Activated CD8-positive, alpha-beta T cell treated with anti-CD3 and anti-CD28 coated beads for 36 hours (primary cell): Measurements from ENCODE around the gene SLC25A25. TPM values are rescaled to one million over a fixed set of nuclear protein-coding genes. Genes with fewer than 3 reads are reported as not detected.

Experiments
- ATAC-seq: fragments of 200-7000 bp; cut with Tn5 transposase; one replicate; pipeline ENCODE4 v1.10.0; 2021; ENCODE audit warnings: mild to moderate bottlenecking, moderate library complexity
- CTCF ChIA-PET: fragments of 350-600 bp; sonication (Branson Sonifier 250); formaldehyde crosslinking; loops from one replicate; lab custom pipeline; 2021; ENCODE audit warnings: antibody characterized with exemption; lab: Charles Lee
- POLR2A ChIA-PET: fragments of 350-600 bp; sonication (Branson Sonifier 250); formaldehyde crosslinking; loops from one replicate; lab custom pipeline; 2021; ENCODE audit warnings: antibody characterized with exemption; lab: Charles Lee
- DNase-seq: peaks from one replicate; pipeline ENCODE4 v3.0.0-alpha.2; 2020
- H3K27ac Mint-ChIP-seq: one replicate; pipeline ENCODE4 v1.8.0; 2021; ENCODE audit warnings: mild to moderate bottlenecking, mixed read lengths
- H3K27me3 Mint-ChIP-seq: one replicate; pipeline ENCODE4 v1.8.0; 2021; ENCODE audit warnings: mixed read lengths
- H3K36me3 Mint-ChIP-seq: one replicate; pipeline ENCODE4 v1.8.0; 2021; ENCODE audit warnings: low read depth, mixed read lengths
- H3K4me1 Mint-ChIP-seq: one replicate; pipeline ENCODE4 v1.8.0; 2021; ENCODE audit warnings: low read depth, mixed read lengths
- H3K4me3 Mint-ChIP-seq: one replicate; pipeline ENCODE4 v1.8.0; 2021; ENCODE audit warnings: mild to moderate bottlenecking, moderate library complexity, mixed read lengths
- H3K9me3 Mint-ChIP-seq: one replicate; pipeline ENCODE4 v1.8.0; 2021; ENCODE audit warnings: mixed read lengths
- intact Hi-C: fragments of 100-400 bp; cut with micrococcal nuclease; formaldehyde crosslinking; loops from one replicate; pipeline ENCODE4 v1.10.0; 2022
- total RNA-seq, 2 experiments: library from RNA; stranded (reverse); gene quantifications; one replicate each; pipeline ENCODE4 v1.2.3, GENCODE V29; 2021
- TF ChIP-seq, protein P1 (sequence below): fragments of 200-600 bp; IDR thresholded peaks from one replicate; pipeline ENCODE4 v1.8.0; 2022; ENCODE audit warnings: antibody characterized with exemption, mild to moderate bottlenecking

SLC25A25 gene
- total RNA-seq, 2 experiments from 2014 or later: 12.9 to 14.6 TPM

DNA sequence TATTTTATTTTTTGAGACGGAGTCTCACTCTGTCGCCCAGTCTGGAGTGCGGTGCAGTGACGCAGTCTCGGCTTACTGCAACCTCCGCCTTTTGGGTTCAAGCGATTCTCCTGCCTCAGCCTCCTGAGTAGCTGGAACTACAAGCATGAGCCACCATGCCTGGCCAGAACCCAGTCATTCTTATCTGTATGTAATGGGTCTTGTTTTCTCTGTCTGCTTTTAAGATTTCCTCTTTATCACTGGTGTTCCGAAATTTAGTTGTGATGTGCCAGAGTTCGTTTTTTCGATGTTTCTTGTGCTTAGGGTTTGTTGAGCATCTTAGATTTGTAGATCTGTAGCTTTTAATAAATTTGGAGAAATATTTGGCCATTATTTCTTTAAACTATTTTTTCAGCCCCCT, 19.2 kb downstream of the SLC25A25 start:
- ChIA-PET POLR2A (interaction anchor here (0.6 kb wide), 1 partner anchor 69 kb away, joined by 3 read pairs; no protein-coding TSS in a partner anchor), CTCF (interaction anchor here (0.9 to 4.0 kb wide), 8 partner anchors 10 to 145 kb away, joined by 3 to 21 read pairs (median 4); no protein-coding TSS in a partner anchor)
- Mint-ChIP-seq H3K36me3 (peaks cover 16% of the 10 kb centered on the region), H3K4me3 (no peak overlapping the region), H3K4me1 (peaks cover 51% of the 10 kb centered on the region), H3K27me3 (no peaks in the 10 kb centered on the region), H3K27ac (peak overlapping the region; percentile 26), H3K9me3 (no peaks in the 10 kb centered on the region)
- no peak for DNase-seq
- intact Hi-C loops: no loop called here
- ATAC-seq: no peak
- TF ChIP-seq, protein P1, sequence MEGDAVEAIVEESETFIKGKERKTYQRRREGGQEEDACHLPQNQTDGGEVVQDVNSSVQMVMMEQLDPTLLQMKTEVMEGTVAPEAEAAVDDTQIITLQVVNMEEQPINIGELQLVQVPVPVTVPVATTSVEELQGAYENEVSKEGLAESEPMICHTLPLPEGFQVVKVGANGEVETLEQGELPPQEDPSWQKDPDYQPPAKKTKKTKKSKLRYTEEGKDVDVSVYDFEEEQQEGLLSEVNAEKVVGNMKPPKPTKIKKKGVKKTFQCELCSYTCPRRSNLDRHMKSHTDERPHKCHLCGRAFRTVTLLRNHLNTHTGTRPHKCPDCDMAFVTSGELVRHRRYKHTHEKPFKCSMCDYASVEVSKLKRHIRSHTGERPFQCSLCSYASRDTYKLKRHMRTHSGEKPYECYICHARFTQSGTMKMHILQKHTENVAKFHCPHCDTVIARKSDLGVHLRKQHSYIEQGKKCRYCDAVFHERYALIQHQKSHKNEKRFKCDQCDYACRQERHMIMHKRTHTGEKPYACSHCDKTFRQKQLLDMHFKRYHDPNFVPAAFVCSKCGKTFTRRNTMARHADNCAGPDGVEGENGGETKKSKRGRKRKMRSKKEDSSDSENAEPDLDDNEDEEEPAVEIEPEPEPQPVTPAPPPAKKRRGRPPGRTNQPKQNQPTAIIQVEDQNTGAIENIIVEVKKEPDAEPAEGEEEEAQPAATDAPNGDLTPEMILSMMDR: no peak

DNA sequence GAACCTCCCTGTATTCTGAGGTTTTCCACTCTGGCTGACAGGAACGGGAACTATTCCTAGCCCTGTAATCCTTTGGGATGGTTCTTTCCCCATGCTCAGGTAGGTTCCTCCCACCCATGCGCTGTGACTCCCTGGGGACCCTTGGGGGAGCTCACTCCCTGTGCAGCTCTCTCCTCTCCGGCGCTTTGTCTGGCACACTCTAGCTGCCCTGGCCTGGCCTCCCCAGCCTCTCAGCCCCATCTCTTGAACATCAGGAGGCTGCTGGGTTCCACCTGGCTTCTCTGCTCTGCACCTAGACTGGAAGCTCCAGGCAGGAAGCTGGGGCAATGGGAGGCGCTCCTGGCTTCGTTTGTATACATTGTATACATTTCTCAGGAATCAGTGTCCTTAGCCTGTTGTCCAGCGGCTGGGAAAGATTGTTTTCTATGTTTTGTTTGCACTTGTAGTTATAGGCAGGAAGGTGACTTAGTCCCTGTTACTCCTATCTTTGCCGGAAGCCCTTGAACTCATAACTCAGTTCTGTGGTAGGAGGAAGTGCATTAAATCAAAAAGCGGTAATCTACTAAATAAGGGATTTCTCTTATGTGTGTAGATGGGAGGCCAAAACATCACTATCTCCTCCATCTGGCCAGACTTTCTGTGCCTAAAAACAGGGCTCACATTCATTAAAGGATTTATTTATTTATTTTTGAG, 20.4 kb downstream of the SLC25A25 start:
- Mint-ChIP-seq H3K27me3 (no peaks in the 10 kb centered on the region), H3K4me3 (no peak overlapping the region), H3K27ac (peak overlapping the region; percentile 31), H3K9me3 (no peaks in the 10 kb centered on the region), H3K36me3 (peaks cover 15% of the 10 kb centered on the region), H3K4me1 (peaks cover 61% of the 10 kb centered on the region)
- ChIA-PET CTCF (interaction anchor here (0.9 to 4.0 kb wide), 8 partner anchors 10 to 146 kb away, joined by 3 to 21 read pairs (median 6); no protein-coding TSS in a partner anchor), POLR2A (interaction anchor here (0.7 to 1.3 kb wide), 4 partner anchors 11 to 161 kb away, joined by 3 to 4 read pairs (median 4); no protein-coding TSS in a partner anchor)
- DNase-seq (no peak), ATAC-seq (no peak)
- TF ChIP-seq, protein P1: no peak
- intact Hi-C loops: no loop called here

DNA sequence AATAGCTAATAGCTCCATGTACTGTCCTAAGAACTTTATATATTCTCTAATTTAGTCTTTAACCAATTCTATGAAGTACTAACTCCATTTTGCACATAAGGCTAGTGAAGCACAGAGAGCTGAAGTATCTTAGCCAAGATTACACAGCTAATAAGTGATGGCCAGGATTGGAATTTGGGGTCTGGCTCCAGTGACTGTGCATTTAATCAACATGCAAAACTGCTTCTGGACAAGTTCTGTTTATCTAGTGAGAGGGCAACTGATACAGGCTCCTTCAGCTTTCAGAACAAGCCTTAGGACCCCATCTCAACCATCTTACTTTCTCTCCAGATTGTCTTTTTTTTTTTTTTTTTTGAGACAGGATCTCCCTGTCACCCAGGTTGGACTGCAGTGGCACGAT, 21.3 kb downstream of the SLC25A25 start:
- ATAC-seq: no peak
- Mint-ChIP-seq H3K4me3 (no peak overlapping the region), H3K9me3 (no peaks in the 10 kb centered on the region), H3K36me3 (peaks cover 14% of the 10 kb centered on the region), H3K27me3 (no peaks in the 10 kb centered on the region), H3K27ac (peak overlapping the region; percentile 72), H3K4me1 (peaks cover 63% of the 10 kb centered on the region)
- ChIA-PET CTCF (interaction anchor here (1.1 to 4.0 kb wide), 5 partner anchors 10 to 147 kb away, joined by 3 to 21 read pairs (median 5); no protein-coding TSS in a partner anchor), POLR2A (interaction anchor here (0.6 to 1.2 kb wide), 2 partner anchors 27 to 218 kb away, joined by 3 read pairs; no protein-coding TSS in a partner anchor)
- TF ChIP-seq, protein P1: no peak
- intact Hi-C loops: no loop called here
- no peak for DNase-seq

DNA sequence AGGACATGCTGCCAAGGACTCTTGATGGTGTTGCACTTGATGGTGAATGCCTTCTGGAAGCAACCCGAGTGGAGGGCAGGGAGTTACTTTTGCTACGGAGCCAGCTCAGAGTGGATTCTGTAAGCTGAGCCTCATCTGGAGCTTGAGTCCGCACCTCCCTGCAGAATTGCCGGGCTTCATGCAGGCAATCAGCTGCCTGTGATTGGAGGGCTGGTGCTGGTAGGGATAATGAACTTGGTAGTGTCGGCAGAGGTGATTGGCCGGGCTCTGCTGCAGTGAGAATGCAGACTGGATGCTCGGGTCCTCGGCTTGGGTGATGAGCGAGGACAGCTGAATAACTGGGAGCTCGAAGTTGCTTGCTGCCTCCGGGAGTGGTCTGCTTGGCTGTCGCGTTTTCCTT, 23.1 kb downstream of the SLC25A25 start:
- no peak for ATAC-seq
- Mint-ChIP-seq H3K4me1 (peaks cover 66% of the 10 kb centered on the region), H3K4me3 (no peak overlapping the region), H3K27ac (no peak overlapping the region), H3K9me3 (no peaks in the 10 kb centered on the region), H3K36me3 (peaks cover 11% of the 10 kb centered on the region), H3K27me3 (no peaks in the 10 kb centered on the region)
- DNase-seq: no peak
- ChIA-PET POLR2A (interaction anchor here (0.7 to 2.2 kb wide), 4 partner anchors 9 to 144 kb away, joined by 3 to 10 read pairs (median 4); no protein-coding TSS in a partner anchor), CTCF (interaction anchor here (0.9 to 10.5 kb wide), 7 partner anchors 8 to 149 kb away, joined by 3 to 94 read pairs (median 3); no protein-coding TSS in a partner anchor)
- TF ChIP-seq, protein P1: no peak
- intact Hi-C loops: no loop called here
